Erythroblast (primary cell): ENCODE measurements around the gene ZNF274.
"Not testable (repeated sequence)": the region's sequence is repeated elsewhere in the genome, so short reads cannot be mapped to it uniquely, and the experiment has no call there.

Source experiments
- DNase-seq, 2 experiments: peaks; one replicate each; lab custom pipeline; 2025; lab: John Stamatoyannopoulos, UW
- GATA1 ChIP-seq: IDR thresholded peaks from 2 replicates; pipeline ENCODE4 v1.6.1; 2011; ENCODE audit warnings: low read depth, mild to moderate bottlenecking, control low read depth, low read length, moderate library complexity
- POLR2A ChIP-seq: IDR thresholded peaks from 2 replicates; pipeline ENCODE4 v1.6.1; 2011; ENCODE audit warnings: mild to moderate bottlenecking, low read length

Gene ZNF274

DNA sequence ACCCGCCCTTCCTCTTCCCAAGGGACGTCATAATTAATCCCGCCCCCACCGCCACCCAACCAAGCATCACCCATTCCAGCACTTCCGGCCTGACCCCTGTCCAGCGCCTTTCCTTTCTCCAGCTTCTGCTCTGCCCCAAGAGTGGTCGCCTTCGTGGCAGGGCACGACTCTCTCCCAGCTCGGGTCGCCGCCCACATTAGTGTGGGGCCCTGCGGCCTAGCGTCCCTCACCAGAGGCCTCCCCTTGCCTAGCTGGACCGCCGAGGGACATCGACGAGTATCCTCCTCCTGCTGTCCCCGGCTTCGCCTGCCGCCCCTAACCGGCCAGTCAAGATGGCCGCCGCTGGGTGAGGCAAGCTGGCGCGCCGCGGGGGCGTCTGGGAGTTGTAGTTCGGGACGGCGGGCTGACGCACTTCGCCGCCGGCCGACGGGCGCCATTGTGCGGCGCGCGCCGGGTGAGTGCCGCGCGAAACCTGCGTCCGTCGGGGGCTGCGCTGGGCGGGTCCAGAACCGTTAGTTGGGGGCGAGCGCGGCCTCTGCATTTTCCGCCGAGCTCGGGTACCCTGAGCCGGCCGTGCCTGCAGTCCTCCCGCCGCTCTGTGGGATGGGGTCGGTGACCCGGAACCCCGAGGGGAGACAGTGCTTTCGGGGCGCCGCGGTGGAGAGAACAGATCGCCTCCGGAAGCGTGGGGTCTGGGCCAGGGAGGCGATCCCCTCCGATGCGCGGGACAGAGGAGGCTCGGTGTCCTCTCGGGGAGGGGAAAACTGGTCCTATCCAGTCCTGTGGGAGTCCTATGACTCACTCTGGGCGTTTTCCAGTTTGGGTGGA is at the start of gene ZNF274:
Gene ZNF274, plus strand, starts transcription at position 73 of the 828 bp plus-strand sequence. CDS start 905 bp downstream, outside the sequence.
- TF ChIP-seq POLR2A (peak; percentile 90), GATA1 (no peak)
- DNase-seq = peak; percentile 96

GRCh38 chr19:58134244-58134643 is 48.6 kb upstream of the ZNF274 start:
- DNase-seq = no peak
- no peak for TF ChIP-seq POLR2A
- TF ChIP-seq GATA1 = no peak

DNA sequence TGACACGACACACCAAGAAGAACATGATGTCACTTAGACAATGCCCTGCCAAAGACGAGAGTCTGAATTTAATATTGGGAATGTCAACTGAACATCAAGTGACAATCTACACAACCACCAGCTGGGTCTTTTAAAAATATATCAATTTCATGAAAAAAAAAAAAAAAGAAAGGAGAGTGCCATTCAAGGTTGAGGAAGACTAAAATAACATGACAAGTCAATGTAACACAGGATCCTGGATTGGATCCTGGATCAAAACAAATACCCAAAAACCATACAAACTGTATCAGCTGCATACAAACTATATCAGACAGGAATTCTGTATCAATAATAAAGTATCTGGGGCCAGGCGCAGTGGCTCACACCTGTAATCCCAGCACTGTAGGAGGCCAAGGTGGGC is 37.0 kb upstream of the ZNF274 start:
- TF ChIP-seq GATA1 = no peak
- no peak for TF ChIP-seq POLR2A
- no peak for DNase-seq

DNA sequence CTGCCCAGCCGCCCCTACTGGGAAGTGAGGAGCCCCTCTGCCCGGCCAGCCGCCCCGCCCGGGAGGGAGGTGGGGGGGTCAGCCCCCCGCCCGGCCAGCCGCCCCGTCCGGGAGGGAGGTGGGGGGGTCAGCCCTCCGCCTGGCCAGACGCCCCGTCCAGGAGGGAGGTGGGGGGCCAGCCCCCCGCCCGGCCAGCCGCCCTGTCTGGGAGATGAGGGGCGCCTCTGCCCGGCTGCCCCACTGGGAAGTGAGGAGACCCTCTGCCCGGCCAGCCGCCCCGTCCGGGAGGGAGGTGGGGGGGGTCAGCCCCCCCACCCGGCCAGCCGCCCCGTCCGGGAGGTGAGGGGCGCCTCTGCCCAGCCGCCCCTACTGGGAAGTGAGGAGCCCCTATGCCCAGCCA is 35.4 kb upstream of the ZNF274 start:
- not testable (repeated sequence) for DNase-seq

GRCh38 chr19:58150328-58150921 is 32.4 kb upstream of the ZNF274 start, which contains the start of gene ZNF329:
TSS of gene ZNF329 (minus strand) at chr19:58150789. CDS start at chr19:58129503, 21,286 bp downstream.
- TF ChIP-seq POLR2A (peak; percentile 60), GATA1 (no peak)
- peak; percentile 88 to 92 for DNase-seq

DNA sequence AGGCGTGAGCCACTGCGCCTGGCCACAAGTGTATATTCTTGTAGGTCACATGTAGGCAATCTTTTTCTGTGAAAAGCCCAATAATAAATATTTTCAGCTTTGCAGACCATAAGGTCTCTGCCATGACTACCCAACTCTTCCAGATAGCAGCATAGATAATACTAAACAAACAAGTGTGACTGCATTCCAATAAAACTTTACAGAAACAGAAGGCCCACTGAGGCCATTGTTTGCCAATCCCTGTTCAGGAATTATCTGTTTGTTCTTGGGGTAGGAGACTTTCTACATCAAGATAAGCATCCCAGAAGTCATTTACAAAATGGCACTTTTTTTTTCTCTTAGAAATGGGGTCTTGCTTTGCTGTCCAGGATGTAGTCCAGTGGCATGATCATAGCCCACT is 29.5 kb upstream of the ZNF274 start:
- DNase-seq = no peak
- TF ChIP-seq GATA1 (no peak), POLR2A (no peak)

- TF ChIP-seq GATA1 (no peak), POLR2A (no peak)
- peak; percentile 26 to 30 for DNase-seq
Observed at GRCh38 chr19:58154287-58154678, 28.6 kb upstream of the ZNF274 start.

GRCh38 chr19:58154679-58155648 is 27.9 kb upstream of the ZNF274 start:
- peak; percentile 91 to 95 for DNase-seq
- TF ChIP-seq GATA1 (no peak), POLR2A (peak; percentile 62)

GRCh38 chr19:58157045-58157728 is 25.7 kb upstream of the ZNF274 start:
- no peak for DNase-seq
- TF ChIP-seq GATA1 (no peak), POLR2A (no peak)

DNA sequence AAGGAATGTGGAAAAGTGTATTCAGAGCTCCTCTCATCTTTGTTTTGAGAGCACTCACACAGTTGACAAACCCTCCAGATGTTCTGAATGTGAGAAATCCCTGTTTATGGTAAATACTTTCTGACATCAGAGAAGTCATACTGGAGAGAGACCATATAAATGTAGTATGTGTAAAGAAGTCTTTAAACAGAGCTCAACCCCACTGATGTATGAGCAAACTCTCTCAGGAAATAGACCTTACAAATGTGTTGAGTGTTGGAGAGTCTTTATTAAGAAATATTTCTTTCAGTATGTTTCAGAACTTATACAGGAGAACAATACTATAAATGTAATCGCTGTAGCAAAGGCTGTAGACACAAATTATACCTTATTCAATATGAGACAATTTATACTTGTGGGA is 16.6 kb upstream of the ZNF274 start:
- DNase-seq = no peak
- no peak for TF ChIP-seq GATA1
- TF ChIP-seq POLR2A = no peak

GRCh38 chr19:58166708-58167280 is 16.1 kb upstream of the ZNF274 start:
- peak in 1 of 2 experiments; percentile 20 for DNase-seq
- TF ChIP-seq POLR2A (no peak), GATA1 (no peak)

- no peak for DNase-seq
- no peak for TF ChIP-seq GATA1
Observed at GRCh38 chr19:58170860-58171259, 12.0 kb upstream of the ZNF274 start.

DNA sequence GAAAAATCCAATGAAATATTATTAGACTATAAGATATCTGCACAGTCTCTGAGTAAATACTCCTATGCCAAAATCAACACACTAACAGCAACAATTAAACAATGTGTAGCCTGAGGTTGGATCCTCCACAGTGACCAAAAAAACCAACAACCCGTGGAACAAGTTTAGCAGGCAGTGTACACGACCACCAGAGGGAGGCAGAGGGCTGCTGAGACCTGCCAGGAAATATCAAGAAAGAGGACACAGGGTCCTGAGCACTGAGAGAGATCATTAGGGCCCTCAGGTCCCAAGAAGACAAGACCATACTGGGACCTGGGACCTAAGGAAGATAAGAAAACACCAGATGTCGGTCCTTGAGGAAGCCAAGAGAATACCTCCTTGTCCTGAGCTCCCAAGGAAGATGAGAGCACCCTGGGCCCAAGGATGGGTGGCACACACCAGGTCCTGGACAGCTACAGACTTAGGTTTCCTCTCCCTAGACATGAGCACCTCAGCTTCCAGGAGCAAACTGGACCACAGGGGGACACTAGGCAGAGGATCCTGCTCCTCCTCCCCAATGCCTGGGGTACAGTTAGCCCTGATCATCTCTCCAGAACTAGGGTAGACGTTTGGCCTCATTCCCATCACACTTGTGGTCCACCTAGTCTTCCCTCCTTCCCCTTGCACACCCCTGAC is 822 bp upstream of the ZNF274 start:
- TF ChIP-seq GATA1 = no peak
- no peak for TF ChIP-seq POLR2A
- peak; percentile 86 to 89 for DNase-seq
